ENCODE results near the gene ACE2. TPM values are rescaled to one million over a fixed set of nuclear protein-coding genes. Genes with fewer than 3 reads are reported as not detected.

ACE2 gene
- polyA plus RNA-seq, 1 donor from 2014 or later, result 0.64 TPM

GRCh38 chrX:15602761-15603160 lies 2.0 kb upstream of the ACE2 start:
- Histone ChIP-seq H3K27me3 (ENCODE audit: insufficient read depth, low read depth, low read length) (no peaks in the 10 kb centered on the region), H3K79me2 (replicated peaks; ENCODE audit: insufficient read depth, low read length) (no peaks in the 10 kb centered on the region), H3F3A (ENCODE audit: insufficient read depth, low read length, poor library complexity, severe bottlenecking) (no peaks in the 10 kb centered on the region), H3K4me2 (ENCODE audit: low read length) (no peak overlapping the region), H3K4me3 (ENCODE audit: low read length) (no peak overlapping the region), H3K9ac (ENCODE audit: low read length) (no peak overlapping the region), H3K36me3 (ENCODE audit: insufficient read depth, low read length) (no peaks in the 10 kb centered on the region), H3K9me2 (ENCODE audit: insufficient read depth, low read length) (no peaks in the 10 kb centered on the region), H4K20me1 (ENCODE audit: insufficient read depth) (no peaks in the 10 kb centered on the region), H2AFZ (ENCODE audit: low read depth, low read length) (no peak overlapping the region), H3K27ac (ENCODE audit: low read length) (no peak overlapping the region), H3K9me3 (ENCODE audit: low read length) (no peaks in the 10 kb centered on the region)
- TF ChIP-seq EZH2 (IDR thresholded peaks at IDR 0.05; ENCODE audit: borderline replicate concordance, insufficient read depth, low read length, poor library complexity, severe bottlenecking) (no peak), MXI1 (conservative IDR thresholded peaks at IDR 0.05; ENCODE audit: poor library complexity, severe bottlenecking) (no peak), TAF1 (IDR thresholded peaks at IDR 0.05; ENCODE audit: low read depth) (no peak), CTCF (IDR thresholded peaks at IDR 0.05; ENCODE audit: poor library complexity, severe bottlenecking) (no peak), POLR2AphosphoS5 (IDR thresholded peaks at IDR 0.05) (no peak), REST (IDR thresholded peaks at IDR 0.05; ENCODE audit: borderline replicate concordance) (no peak)

DNA sequence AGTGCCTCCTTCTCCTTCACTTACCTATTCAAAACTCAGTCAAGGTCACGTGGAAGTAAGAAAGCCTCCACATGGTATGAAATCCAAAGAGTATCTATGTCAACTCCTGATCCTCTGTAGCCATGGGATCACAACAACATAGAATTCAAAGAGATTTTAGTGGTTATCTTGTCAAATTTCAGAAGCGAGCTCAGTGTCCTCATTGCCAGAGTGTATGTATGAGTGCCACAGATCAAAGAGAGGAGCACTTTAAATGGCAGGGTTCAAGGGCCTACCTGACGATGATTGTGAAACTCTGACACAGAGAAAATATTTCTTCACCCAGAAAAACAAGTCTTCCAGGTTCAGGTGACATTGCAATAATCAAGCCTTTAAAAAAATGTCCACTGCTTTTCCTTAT lies 1.2 kb upstream of the ACE2 start:
- H3K4me2 ChIP-seq (ENCODE audit: low read length), result no peak overlapping the region
- no peak overlapping the region for H3K4me3 ChIP-seq (ENCODE audit: low read length)
- TF ChIP-seq EZH2 (IDR thresholded peaks at IDR 0.05; ENCODE audit: borderline replicate concordance, insufficient read depth, low read length, poor library complexity, severe bottlenecking) (no peak), REST (IDR thresholded peaks at IDR 0.05; ENCODE audit: borderline replicate concordance) (no peak), POLR2AphosphoS5 (IDR thresholded peaks at IDR 0.05) (no peak), SMC3 (conservative IDR thresholded peaks at IDR 0.05; ENCODE audit: poor library complexity) (no peak)
- H3K27me3 ChIP-seq (ENCODE audit: insufficient read depth, low read depth, low read length), result no peaks in the 10 kb centered on the region
- H3K9me2 ChIP-seq (ENCODE audit: insufficient read depth, low read length), result no peaks in the 10 kb centered on the region
- no peak overlapping the region for H3K27ac ChIP-seq (ENCODE audit: low read length)
- no peaks in the 10 kb centered on the region for H3K36me3 ChIP-seq (ENCODE audit: insufficient read depth, low read length)
- no peaks in the 10 kb centered on the region for H3K9me3 ChIP-seq (ENCODE audit: low read length)
- no peak overlapping the region for H2AFZ ChIP-seq (ENCODE audit: low read depth, low read length)
- H3K79me2 ChIP-seq (replicated peaks; ENCODE audit: insufficient read depth, low read length), result no peaks in the 10 kb centered on the region
- H4K20me1 ChIP-seq (ENCODE audit: insufficient read depth), result no peaks in the 10 kb centered on the region
- no peaks in the 10 kb centered on the region for H3F3A ChIP-seq (ENCODE audit: insufficient read depth, low read length, poor library complexity, severe bottlenecking)
- no peak overlapping the region for H3K9ac ChIP-seq (ENCODE audit: low read length)

All from neural cell (in vitro differentiated cells).